HEK293 (cell line): Measurements from ENCODE around the gene URM1.

Experiments used
- FEZF1 ChIP-seq: fragments of 450-650 bp; formaldehyde crosslinking; IDR thresholded peaks from 2 replicates; pipeline ENCODE4 v1.5.1; 2016; ENCODE audit warnings: missing biosample characterization, missing genetic modification characterization
- GFI1B ChIP-seq: fragments of 450-650 bp; formaldehyde crosslinking; IDR thresholded peaks from 2 replicates; pipeline ENCODE4 v1.5.1; 2016; ENCODE audit warnings: missing biosample characterization, missing genetic modification characterization
- HOXC10 ChIP-seq: sonication (generic); formaldehyde crosslinking; IDR thresholded peaks from 2 replicates; pipeline ENCODE4 v1.8.1; 2023; ENCODE audit warnings: mild to moderate bottlenecking, missing genetic modification reagents
- KLF7 ChIP-seq: fragments of 450-650 bp; formaldehyde crosslinking; IDR thresholded peaks from 2 replicates; pipeline ENCODE4 v1.5.1; 2016; ENCODE audit warnings: missing biosample characterization, missing genetic modification characterization, borderline replicate concordance
- KLF9 ChIP-seq: fragments of 450-650 bp; formaldehyde crosslinking; IDR thresholded peaks from 2 replicates; pipeline ENCODE4 v1.5.1; 2016; ENCODE audit warnings: missing biosample characterization, missing genetic modification characterization, low read depth
- OVOL3 ChIP-seq: fragments of 450-650 bp; formaldehyde crosslinking; IDR thresholded peaks from 2 replicates; pipeline ENCODE4 v1.5.1; 2016; ENCODE audit warnings: missing biosample characterization, missing genetic modification characterization
- TCF7L2 ChIP-seq: IDR thresholded peaks from 2 replicates; pipeline ENCODE4 v1.6.1; 2011; ENCODE audit warnings: low read depth, mild to moderate bottlenecking, inconsistent platforms, low read length, moderate library complexity, borderline replicate concordance
- WT1 ChIP-seq: fragments of 450-650 bp; formaldehyde crosslinking; IDR thresholded peaks from 2 replicates; pipeline ENCODE4 v1.5.1; 2016; ENCODE audit warnings: missing biosample characterization, missing genetic modification characterization
- ZBTB6 ChIP-seq: fragments of 450-650 bp; formaldehyde crosslinking; IDR thresholded peaks from 2 replicates; pipeline ENCODE4 v1.5.1; 2017; ENCODE audit warnings: missing biosample characterization, missing genetic modification characterization
- ZNF133 ChIP-seq: fragments of 450-650 bp; formaldehyde crosslinking; IDR thresholded peaks from 2 replicates; pipeline ENCODE4 v1.5.1; 2016; ENCODE audit warnings: missing biosample characterization, missing genetic modification characterization
- ZNF239 ChIP-seq: fragments of 450-650 bp; formaldehyde crosslinking; IDR thresholded peaks from 2 replicates; pipeline ENCODE4 v1.5.1; 2016; ENCODE audit warnings: missing biosample characterization, missing genetic modification characterization
- ZNF24 ChIP-seq: fragments of 450-650 bp; formaldehyde crosslinking; IDR thresholded peaks from 2 replicates; pipeline ENCODE4 v1.5.1; 2016; ENCODE audit warnings: missing biosample characterization, missing genetic modification characterization
- ZNF266 ChIP-seq: fragments of 450-650 bp; formaldehyde crosslinking; IDR thresholded peaks from 2 replicates; pipeline ENCODE4 v1.5.1; 2016; ENCODE audit warnings: missing biosample characterization, missing genetic modification characterization, low read depth
- ZNF324 ChIP-seq: fragments of 450-650 bp; formaldehyde crosslinking; IDR thresholded peaks from 2 replicates; pipeline ENCODE4 v1.5.1; 2016; ENCODE audit warnings: missing biosample characterization, missing genetic modification characterization
- ZNF394 ChIP-seq: fragments of 450-650 bp; formaldehyde crosslinking; IDR thresholded peaks from 2 replicates; pipeline ENCODE4 v1.5.1; 2016; ENCODE audit warnings: missing biosample characterization, missing genetic modification characterization, mild to moderate bottlenecking, moderate library complexity, borderline replicate concordance
- ZNF518A ChIP-seq: fragments of 450-650 bp; formaldehyde crosslinking; conservative IDR thresholded peaks from 2 replicates; pipeline ENCODE4 v1.5.1; 2016; ENCODE audit warnings: low read depth, missing biosample characterization, missing genetic modification characterization
- ZNF529 ChIP-seq: fragments of 450-650 bp; formaldehyde crosslinking; IDR thresholded peaks from 2 replicates; pipeline ENCODE4 v1.5.1; 2017; ENCODE audit warnings: missing genetic modification characterization, missing biosample characterization; ENCODE audit not compliant: insufficient replicate concordance
- ZNF548 ChIP-seq: fragments of 450-650 bp; formaldehyde crosslinking; IDR thresholded peaks from 2 replicates; pipeline ENCODE4 v1.5.1; 2016; ENCODE audit warnings: missing biosample characterization, missing genetic modification characterization
- ZNF558 ChIP-seq: fragments of 450-650 bp; formaldehyde crosslinking; IDR thresholded peaks from 2 replicates; pipeline ENCODE4 v1.5.1; 2016; ENCODE audit warnings: missing biosample characterization, missing genetic modification characterization
- ZSCAN16 ChIP-seq: fragments of 450-650 bp; formaldehyde crosslinking; IDR thresholded peaks from 2 replicates; pipeline ENCODE4 v1.5.1; 2016; ENCODE audit warnings: missing biosample characterization, missing genetic modification characterization
- TF ChIP-seq, protein P1 (sequence below): fragments of 450-650 bp; formaldehyde crosslinking; IDR thresholded peaks from 2 replicates; pipeline ENCODE4 v1.5.1; 2017; ENCODE audit warnings: missing biosample characterization, missing genetic modification characterization

Gene URM1

GRCh38 chr9:128322404-128323211, 48.6 kb upstream of the URM1 start, which contains the start of the genes COQ4 and TRUB2 (continued):
- TF ChIP-seq ZSCAN16 (tag by site-specific recombination) (peak; percentile 29; the same call in 1 of the 2 replicates), ZNF24 (tag by site-specific recombination) (peak; percentile 91), ZNF558 (tag by site-specific recombination) (peak; percentile 55; the same call in 1 of the 2 replicates), HOXC10 (CRISPR knock-in tag) (0 out of 2 replicates have a peak, but pooled peaks have one; percentile 62), GFI1B (tag by site-specific recombination) (peak; percentile 9; the same call in 1 of the 2 replicates), ZNF239 (tag by site-specific recombination) (no peak), ZNF529 (no peak), ZNF518A (tag by site-specific recombination) (peak; percentile 92), KLF9 (tag by site-specific recombination) (peak; percentile 82), FEZF1 (tag by site-specific recombination) (peak; percentile 60; the same call in 1 of the 2 replicates), ZNF266 (tag by site-specific recombination) (no peak), ZBTB6 (tag by site-specific recombination) (peak; percentile 39; the same call in 1 of the 2 replicates), ZNF133 (tag by site-specific recombination) (no peak), ZNF548 (no peak), TCF7L2 (peak; percentile 71; the same call in 1 of the 2 replicates), OVOL3 (tag by site-specific recombination) (0 out of 2 replicates have a peak, but pooled peaks have one; percentile 53), ZNF394 (tag by site-specific recombination) (peak; percentile 75; the same call in 1 of the 2 replicates), WT1 (tag by site-specific recombination) (0 out of 2 replicates have a peak, but pooled peaks have one; percentile 41), ZNF324 (tag by site-specific recombination) (peak; percentile 89), KLF7 (tag by site-specific recombination) (peak; percentile 78; the same call in 1 of the 2 replicates)
- TF ChIP-seq, protein P1, sequence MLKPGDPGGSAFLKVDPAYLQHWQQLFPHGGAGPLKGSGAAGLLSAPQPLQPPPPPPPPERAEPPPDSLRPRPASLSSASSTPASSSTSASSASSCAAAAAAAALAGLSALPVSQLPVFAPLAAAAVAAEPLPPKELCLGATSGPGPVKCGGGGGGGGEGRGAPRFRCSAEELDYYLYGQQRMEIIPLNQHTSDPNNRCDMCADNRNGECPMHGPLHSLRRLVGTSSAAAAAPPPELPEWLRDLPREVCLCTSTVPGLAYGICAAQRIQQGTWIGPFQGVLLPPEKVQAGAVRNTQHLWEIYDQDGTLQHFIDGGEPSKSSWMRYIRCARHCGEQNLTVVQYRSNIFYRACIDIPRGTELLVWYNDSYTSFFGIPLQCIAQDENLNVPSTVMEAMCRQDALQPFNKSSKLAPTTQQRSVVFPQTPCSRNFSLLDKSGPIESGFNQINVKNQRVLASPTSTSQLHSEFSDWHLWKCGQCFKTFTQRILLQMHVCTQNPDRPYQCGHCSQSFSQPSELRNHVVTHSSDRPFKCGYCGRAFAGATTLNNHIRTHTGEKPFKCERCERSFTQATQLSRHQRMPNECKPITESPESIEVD (tag by site-specific recombination), result no peak
